HG03045 (cell line): ENCODE measurements around the gene ULK1.
"Not testable (repeated sequence)": the region's sequence is repeated elsewhere in the genome, so short reads cannot be mapped to it uniquely, and the experiment has no call there.

Source experiments
- ATAC-seq: cut with Tn5 transposase; IDR thresholded peaks from one replicate; pipeline ENCODE4 v1.9.1; 2021; ENCODE audit warnings: mild to moderate bottlenecking, moderate library complexity; ENCODE audit not compliant: unreplicated experiment

ULK1 gene

GRCh38 chr12:131885543-131886057, 8.8 kb upstream of the ULK1 start:
- ATAC-seq: no peak

- ATAC-seq: not testable (repeated sequence)
These were observed 2.7 kb upstream of the ULK1 start for GRCh38 chr12:131891722-131892121.

GRCh38 chr12:131892711-131893604, 1.5 kb upstream of the ULK1 start:
- ATAC-seq: no peak

GRCh38 chr12:131893605-131894312, 663 bp upstream of the ULK1 start:
- ATAC-seq: no peak

DNA sequence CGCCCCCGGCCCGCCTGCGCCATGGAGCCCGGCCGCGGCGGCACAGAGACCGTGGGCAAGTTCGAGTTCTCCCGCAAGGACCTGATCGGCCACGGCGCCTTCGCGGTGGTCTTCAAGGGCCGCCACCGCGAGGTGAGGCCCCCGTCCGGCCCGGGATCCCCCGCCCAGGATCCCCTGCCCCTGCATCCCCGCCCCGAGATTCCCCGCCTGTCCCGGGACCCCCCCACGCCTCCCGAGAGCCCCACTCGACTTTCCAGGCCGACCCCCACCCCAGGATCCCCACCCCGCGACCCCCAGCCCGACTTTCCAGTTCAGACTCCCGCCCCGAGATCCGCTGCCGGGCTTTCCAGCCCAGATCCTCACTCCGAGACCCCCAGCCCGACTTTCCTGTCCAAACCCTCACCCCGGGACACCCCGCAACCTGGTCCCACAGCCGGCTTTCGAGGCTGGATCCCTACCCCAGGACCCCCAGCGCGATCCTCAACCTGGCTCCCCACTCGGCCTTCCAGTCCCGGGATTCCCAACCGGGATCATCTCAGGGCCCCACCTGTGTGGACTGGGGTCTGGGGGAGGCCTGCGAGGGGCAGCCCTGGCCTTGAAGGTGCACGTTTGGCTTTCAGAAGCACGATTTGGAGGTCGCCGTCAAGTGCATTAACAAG, 688 bp downstream of the ULK1 start:
- no peak for ATAC-seq

DNA sequence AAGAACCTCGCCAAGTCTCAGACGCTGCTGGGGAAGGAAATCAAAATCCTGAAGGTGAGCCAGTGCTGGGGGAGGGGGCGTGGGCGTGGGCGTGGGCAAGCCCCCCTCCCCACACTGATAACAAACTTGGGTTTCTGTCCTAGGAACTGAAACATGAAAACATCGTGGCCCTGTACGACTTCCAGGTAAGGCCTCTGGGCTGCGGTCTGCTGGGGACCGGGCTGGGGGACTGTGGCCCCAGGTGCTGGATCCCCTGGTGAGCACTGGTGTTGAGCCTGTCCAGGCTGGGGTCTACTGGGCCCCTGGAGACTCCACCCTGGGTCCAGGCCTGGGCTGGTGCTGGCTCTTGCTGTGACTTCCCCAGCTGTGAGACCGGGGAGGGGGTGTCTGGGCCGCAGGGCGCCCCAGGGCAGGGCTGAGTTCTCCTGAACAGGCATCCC, 1.2 kb downstream of the ULK1 start:
- no peak for ATAC-seq

DNA sequence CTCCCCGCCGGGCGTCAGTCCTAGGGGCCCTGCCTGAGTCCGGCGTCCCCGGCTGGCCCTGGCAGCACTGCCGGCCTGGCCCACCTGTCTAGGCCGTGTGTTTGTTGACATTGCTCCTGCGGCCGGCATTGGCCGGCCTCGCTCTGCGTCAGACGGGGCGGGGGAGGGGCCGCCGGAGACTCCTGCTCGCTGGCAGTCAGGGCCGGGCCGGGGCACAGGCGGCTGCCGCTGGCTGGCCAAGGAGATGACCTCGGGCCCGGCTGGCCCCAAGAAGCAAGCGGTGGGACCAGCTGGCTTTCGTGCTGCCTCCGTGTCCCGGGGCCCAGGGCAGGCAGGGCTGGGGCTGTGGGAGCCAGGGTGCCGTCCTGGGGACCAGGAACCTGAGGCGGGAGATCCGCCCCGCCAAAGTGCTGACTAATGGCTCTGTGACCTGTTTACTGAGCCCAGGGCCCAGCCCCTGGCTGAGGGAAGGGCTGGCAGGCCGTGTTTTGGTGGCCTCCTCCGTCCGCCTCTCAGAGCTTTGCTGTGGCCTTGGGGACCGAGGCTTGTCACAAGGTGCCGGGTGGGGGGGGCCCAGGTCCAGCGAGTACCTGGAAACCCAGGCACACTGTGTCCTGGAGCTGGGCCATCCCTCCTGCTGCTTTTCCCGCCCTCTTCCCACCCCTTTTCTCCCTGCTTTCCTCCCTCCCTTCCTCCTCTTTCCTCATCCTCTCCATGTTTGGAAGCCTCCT, 1.8 kb downstream of the ULK1 start:
- ATAC-seq: peak; percentile 55

- no peak for ATAC-seq
These were observed 2.4 kb downstream of the ULK1 start for GRCh38 chr12:131896811-131897270.

DNA sequence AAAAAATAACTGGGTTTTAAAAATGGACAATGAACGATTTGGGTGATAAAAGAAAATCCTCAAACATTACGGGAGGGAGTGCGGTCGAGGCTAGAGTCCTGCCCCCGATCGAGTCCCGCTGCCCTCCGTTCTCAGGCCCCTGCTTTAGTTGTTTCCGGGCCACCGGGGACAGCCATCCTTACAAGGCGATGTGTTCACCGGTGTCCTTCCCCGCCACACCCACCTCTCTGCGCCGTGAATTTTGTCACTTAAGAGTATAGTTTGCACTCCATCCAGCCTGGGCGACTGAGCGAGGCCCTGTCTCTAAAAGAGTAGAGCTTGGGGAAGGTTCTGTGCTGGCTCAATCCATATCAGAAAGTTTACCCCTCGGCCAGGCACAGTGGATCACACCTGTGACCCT, 2.9 kb downstream of the ULK1 start:
- ATAC-seq: no peak

GRCh38 chr12:131897875-131898274, 3.5 kb downstream of the ULK1 start:
- ATAC-seq: no peak

DNA sequence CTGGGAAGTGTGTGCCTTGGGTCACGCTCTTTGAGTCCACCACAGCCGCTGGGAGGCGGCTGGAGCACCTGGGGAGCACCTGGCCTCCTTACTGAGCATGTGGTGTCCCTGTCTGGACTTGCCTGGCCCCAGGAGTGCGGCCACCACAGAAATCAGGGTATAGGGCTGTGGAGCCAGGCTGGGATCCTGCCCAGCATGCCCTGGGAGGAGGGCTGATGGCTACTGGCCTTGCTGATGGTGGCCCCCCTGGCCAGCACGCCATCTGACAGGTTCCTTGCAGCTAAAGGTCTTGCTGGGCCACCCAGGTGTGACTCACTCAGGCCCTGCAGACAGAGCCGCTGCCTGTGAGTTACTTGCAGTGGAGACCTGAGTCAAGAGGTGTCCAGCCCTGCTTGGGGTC, 6.0 kb downstream of the ULK1 start:
- ATAC-seq: no peak

DNA sequence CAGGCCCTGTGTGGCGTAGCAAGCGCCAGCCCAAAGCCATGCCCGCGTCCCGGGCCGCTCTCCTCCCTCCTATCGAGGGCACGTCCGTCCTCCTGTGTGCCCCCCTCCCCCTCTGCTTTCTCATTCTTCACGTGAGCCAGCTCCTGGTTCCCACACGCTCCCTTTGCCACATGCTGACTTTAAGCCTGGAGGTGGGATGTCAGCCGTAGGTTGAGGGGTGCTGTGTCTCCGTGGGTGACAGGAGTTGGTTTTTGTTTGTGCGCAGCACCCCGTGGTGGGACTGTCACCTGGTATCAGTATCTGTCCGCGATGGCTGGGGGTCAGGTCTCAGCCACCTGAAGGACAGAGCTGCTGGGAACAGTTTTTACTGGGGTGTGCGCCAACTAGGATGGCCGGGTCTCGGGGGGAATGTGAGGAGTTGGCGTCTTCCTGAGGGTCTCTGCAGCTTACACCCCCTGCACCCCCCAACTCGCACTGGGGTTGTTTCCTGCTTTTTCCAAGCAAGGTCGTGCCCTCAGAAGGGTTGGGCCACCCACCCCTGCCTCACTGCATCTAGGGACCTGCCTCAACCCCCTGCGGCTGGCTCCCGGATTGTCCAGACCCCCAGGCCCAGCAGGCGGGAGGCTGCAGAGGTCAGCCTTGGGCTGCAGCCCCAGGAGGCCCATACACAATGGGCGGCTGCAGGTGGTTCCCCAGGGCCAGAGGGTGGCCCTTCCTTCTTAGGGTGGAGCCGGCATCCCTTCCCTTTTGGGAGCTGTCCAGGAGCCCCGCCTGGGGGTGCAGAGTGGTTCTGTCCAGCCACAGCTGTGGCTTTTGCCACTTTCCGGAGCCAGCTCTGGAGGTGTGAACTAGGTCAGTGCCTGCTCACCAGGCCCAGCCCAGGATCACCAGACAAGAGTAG, 7.3 kb downstream of the ULK1 start:
- ATAC-seq: no peak

DNA sequence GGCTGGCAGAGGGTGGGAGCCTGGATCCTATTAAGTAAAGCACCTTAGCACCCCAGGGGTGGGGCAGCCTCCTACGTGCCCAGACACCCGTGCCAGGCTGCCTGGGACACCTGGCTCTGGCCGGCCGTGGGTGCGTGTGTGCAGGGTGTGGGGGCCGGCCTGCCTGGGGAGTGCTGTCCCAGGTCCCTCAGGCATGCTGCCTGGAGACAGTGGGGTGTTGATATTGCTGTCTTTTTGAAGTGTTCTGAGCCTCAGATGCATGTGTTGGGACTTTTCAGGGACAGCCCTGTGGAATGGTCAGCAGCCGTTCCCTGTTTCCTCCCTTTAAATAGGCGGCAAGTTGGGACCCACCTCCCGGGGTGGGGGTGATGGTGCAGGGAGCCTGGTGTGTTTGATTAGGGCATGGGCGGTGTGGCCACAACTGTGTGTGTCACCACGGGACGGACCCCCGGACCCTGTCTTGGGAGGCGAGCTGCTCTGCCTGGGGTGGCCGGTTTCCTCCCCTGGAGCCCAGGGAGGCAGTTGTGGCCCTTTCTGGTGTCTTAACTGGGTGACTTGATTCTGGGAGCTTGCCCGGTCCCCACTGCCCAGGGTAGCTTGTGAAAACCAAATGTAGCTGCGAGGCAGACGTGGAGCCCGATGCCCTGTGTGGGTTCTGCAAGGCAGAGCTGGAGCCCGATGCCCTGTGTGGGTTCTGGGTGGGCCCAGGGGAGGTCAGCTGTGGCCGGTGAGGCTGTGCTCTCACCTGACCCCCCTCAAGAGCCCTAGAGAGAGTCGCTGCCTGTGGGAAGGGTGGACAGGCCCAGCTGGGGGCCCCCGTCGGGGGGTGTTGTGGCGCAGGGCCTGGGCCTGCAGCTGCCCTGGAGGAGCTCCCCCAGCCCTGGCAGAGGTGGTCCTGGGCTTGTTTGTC, 8.2 kb downstream of the ULK1 start:
- no peak for ATAC-seq

DNA sequence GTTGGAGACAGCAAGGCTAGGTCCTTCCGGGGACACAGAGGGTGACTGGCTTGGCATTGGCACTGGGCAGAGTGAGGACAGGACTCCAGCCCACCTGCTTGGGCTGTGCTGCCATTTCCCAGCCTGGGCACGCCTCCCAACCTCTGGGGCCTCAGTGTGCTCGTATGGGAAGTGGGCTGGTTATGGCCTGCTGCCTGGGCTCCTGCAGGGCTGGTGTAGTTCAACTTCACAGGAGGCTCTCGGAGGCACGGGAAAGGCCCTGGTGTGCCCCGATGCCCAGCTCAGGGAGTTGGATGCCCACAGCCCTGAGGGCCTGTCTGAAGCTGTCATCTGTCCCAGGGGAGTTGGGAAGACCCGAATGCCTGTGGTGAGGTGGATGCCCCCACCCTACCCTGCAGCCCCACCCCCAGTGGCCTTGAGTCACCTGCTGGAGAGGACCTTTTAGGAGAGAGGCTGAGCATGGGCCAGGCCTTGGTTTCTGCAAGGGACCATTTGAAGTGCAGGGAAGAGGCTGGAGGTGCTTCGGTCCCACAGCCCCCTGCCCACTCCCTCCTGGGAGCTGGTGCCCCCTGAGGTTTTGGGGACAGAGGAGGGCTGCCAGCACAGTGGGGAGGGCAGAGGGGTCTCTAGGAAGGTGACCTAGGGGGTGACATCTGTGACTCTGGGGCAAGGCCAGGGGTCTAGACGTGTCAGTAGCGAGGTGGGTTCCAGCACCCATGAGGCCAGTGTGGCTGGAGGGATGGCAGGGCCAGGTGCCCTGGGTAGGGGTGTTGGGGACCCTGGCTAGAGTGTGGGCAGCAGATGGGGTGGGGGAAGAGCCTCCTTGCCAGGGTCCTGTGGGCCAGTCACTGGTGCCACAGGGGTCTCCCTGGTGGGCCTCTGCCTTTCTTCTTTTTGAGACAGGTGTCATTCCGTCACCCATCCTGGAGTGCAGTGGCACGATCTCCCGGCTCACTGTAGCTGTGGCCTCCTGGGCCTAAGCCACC, 9.1 kb downstream of the ULK1 start:
- ATAC-seq: no peak

- no peak for ATAC-seq
These were observed 9.9 kb downstream of the ULK1 start for GRCh38 chr12:131904346-131904745.

DNA sequence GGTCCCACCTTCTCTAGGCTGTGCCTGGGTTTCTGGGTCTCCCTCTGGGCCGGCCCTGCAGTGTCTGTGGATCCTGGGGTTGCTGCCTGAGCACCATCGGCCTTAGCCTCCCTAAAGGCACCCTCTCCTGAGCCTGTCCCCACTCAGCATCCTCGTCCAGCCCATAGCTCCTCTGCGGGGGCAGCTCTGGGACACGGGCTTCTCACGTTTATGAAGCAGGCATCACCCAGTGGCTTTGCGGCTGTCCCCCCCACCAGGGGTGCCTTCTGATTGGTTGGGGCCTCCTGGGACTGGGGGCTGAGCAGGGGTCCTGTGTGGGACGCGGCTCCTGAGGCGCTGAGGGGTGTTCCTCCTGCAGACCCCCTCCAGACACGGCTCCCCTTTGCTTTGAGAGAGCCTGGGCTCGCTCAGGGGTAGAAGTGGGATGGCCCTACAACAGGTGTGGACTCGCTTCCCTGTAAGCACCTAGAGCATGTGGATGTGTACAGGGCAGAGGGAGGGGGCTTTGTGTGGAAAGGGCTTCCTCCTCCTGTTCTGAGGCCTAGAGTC, 10.7 kb downstream of the ULK1 start:
- ATAC-seq: no peak

DNA sequence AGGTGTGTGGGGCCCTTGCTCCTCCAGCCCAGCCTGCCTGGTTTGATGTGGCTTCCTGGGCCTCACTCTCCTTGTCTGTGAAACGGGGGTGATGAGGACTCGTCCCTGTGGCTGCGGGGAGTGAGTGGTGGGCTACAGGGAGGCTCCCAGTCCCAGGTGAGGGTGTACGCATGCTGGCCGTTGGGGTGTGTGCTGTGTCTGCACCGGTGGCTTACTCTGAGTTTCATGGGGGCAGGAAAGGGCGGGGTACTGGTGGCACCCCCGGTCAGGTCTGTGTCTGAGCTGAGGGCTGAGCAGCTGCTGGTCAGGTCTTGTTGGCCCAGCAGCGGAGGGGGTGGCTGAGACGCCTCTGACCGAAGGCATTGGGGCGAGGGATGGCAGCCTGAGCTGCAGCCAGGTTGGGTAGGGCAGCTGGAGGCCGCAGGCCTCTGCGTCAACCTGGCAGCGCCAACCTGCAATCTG, 11.2 kb downstream of the ULK1 start:
- no peak for ATAC-seq
